Activated T-helper 1 cell treated with anti-CD3 and anti-CD28 coated beads, Interleukin-12 subunit alpha, Interleukin-12 subunit beta, Interleukin-2, Interleukin-4 antibody, amounts not matched to agents 30 ng/mL and 10 ng/mL and 1 ng/mL, durations not matched to agents 14 hours and 24 hours and 36 hours (primary cell): ENCODE results near the gene TTL. TPM values are rescaled to one million over a fixed set of nuclear protein-coding genes. Genes with fewer than 3 reads are reported as not detected.
"Not testable (repeated sequence)": the region's sequence is repeated elsewhere in the genome, so short reads cannot be mapped to it uniquely, and the experiment has no call there.

ENCODE experiments used
- DNase-seq: peaks from one replicate; pipeline ENCODE4 v3.0.0; 2021; ENCODE audit warnings: low spot score
- H3K27ac Mint-ChIP-seq: one replicate; pipeline ENCODE4 v1.8.0; 2021; ENCODE audit warnings: mild to moderate bottlenecking, mixed read lengths
- H3K27me3 Mint-ChIP-seq: one replicate; pipeline ENCODE4 v1.8.0; 2022; ENCODE audit warnings: mild to moderate bottlenecking, moderate library complexity, mixed read lengths; ENCODE audit not compliant: insufficient read depth
- H3K36me3 Mint-ChIP-seq: one replicate; pipeline ENCODE4 v1.8.0; 2021; ENCODE audit warnings: low read depth, mixed read lengths
- H3K4me1 Mint-ChIP-seq: one replicate; pipeline ENCODE4 v1.8.0; 2021; ENCODE audit warnings: low read depth, mixed read lengths
- H3K4me3 Mint-ChIP-seq: one replicate; pipeline ENCODE4 v1.8.0; 2021; ENCODE audit warnings: mild to moderate bottlenecking, moderate library complexity, mixed read lengths
- H3K9me3 Mint-ChIP-seq: one replicate; pipeline ENCODE4 v1.8.0; 2021; ENCODE audit warnings: mixed read lengths
- intact Hi-C: fragments of 100-400 bp; cut with micrococcal nuclease; formaldehyde crosslinking; loops from one replicate; pipeline ENCODE4 v1.15.1; 2024
- total RNA-seq: library from RNA; stranded (reverse); gene quantifications from 2 replicates; pipeline ENCODE4 v1.2.3, GENCODE V29; 2022

Gene TTL
- 45.2 and 49.0 TPM in 2 replicates for total RNA-seq

GRCh38 chr2:112481528-112482233, at the start of gene TTL:
Gene TTL (plus strand): TSS chr2:112482156. CDS start chr2:112482345, 189 bp downstream.
- DNase-seq = peak; percentile 83
- H3K27me3 Mint-ChIP-seq = peaks cover 4% of the 10 kb centered on the region
- H3K4me1 Mint-ChIP-seq = peaks cover 46% of the 10 kb centered on the region
- peak within 1 kb of the TSS; percentile 93 for H3K4me3 Mint-ChIP-seq
- intact Hi-C loops = loop anchor here (1.0 to 5.0 kb wide), 10 partner anchors 61 to 427 kb away; partner anchors contain the start of genes CHCHD5, CKAP2L, POLR1B and SLC20A1
- no peaks in the 10 kb centered on the region for H3K9me3 Mint-ChIP-seq
- H3K27ac Mint-ChIP-seq = peak within 1 kb of the TSS; percentile 96
- peaks cover 18% of the 10 kb centered on the region for H3K36me3 Mint-ChIP-seq

GRCh38 chr2:112432390-112432734, 49.6 kb upstream of the TTL start:
- not testable (repeated sequence) for DNase-seq
- Mint-ChIP-seq H3K4me3 (peak overlapping the region; percentile 89), H3K27ac (peak overlapping the region; percentile 79)

GRCh38 chr2:112432735-112433479, 49.0 kb upstream of the TTL start:
- intact Hi-C loops = loop anchor here (10.0 kb wide), 2 partner anchors 98 to 548 kb away; partner anchors contain the start of gene ANAPC1
- peak overlapping the region; percentile 79 for H3K27ac Mint-ChIP-seq
- not testable (repeated sequence) for DNase-seq, H3K27me3 Mint-ChIP-seq, H3K9me3 Mint-ChIP-seq, H3K36me3 Mint-ChIP-seq
- peak overlapping the region; percentile 89 for H3K4me3 Mint-ChIP-seq
- H3K4me1 Mint-ChIP-seq = peaks cover 18% of the 10 kb centered on the region

More at GRCh38 chr2:112432390-112432734, 49.6 kb upstream of the TTL start:
- H3K27me3 Mint-ChIP-seq, H3K9me3 Mint-ChIP-seq, H3K36me3 Mint-ChIP-seq: not testable (repeated sequence)
- peaks cover 18% of the 10 kb centered on the region for H3K4me1 Mint-ChIP-seq
- intact Hi-C loops = loop anchor here (10.0 kb wide), 2 partner anchors 98 to 548 kb away; partner anchors contain the start of gene ANAPC1

DNA sequence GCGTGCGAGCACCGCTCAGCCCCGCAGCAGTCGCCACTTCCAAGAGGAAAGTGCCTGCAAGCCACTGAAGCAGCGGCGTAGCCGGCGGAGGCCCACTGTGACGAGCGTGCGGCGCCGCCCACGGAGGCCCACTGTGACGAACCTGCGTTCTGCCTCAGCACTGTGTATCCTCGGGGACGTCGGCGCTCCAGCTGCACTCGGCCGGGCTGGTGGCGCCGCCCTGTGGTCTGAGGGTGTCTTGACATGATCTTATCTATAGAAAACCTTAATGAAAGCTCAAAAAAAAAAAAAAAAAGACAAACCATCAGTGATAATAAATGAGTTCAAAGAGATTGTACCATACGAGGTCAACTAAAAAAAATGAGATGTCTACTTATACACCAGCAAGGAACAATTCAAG, 48.5 kb upstream of the TTL start, which contains the start of gene RGPD8:
TSS of gene RGPD8 (minus strand) at position 166 of the 400 bp plus-strand sequence. CDS start 192 bp downstream, outside the sequence.
- H3K27ac Mint-ChIP-seq = peak within 1 kb of the TSS; percentile 79
- DNase-seq = peak; percentile 90
- peaks cover 18% of the 10 kb centered on the region for H3K4me1 Mint-ChIP-seq
- not testable (repeated sequence) for H3K9me3 Mint-ChIP-seq, H3K27me3 Mint-ChIP-seq, H3K36me3 Mint-ChIP-seq
- H3K4me3 Mint-ChIP-seq = peak within 1 kb of the TSS; percentile 89
- intact Hi-C loops = loop anchor here (10.0 kb wide), 2 partner anchors 99 to 549 kb away; partner anchors contain the start of gene ANAPC1

DNA sequence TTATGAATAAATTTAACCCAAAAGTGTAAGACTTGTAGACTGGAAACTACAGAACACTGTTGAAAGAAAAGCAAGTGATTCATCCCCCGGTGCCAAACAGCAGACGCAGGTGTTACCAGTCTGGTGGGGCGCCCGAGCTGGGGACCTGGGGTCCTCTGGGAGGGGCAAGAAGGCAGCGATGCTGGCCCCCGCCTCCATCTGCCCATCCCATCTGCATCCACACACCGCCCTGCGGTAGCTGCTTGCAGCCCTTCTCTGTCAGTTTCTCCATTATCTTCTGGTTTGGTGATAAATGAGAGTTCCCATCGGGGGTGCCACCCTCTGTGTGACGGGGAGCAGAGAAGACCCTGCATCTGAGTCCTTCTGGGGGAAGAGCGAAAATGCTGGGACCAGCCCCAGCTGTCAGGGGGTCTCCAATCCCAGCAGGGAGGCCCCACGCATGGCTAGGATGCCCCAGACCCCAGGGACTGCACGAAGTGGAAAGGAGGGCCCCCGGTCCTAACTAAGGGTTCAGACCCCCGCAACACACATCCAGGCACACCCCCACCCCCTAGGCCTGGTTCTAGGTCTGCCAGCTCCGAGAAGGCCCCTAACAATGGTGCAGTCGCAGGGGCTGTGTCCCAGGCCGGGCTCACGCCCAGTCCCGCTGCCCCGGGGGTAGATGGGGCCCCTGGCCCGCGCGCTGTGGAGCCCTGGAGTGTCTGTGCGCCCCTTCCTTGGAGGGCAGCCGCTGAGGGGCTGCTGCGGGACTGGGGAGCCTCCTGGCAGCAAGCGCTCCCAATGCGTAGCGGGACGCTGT, 47.8 kb upstream of the TTL start:
- Mint-ChIP-seq H3K4me1 (peaks cover 18% of the 10 kb centered on the region), H3K9me3 (no peaks in the 10 kb centered on the region), H3K4me3 (peak overlapping the region; percentile 5)

DNA sequence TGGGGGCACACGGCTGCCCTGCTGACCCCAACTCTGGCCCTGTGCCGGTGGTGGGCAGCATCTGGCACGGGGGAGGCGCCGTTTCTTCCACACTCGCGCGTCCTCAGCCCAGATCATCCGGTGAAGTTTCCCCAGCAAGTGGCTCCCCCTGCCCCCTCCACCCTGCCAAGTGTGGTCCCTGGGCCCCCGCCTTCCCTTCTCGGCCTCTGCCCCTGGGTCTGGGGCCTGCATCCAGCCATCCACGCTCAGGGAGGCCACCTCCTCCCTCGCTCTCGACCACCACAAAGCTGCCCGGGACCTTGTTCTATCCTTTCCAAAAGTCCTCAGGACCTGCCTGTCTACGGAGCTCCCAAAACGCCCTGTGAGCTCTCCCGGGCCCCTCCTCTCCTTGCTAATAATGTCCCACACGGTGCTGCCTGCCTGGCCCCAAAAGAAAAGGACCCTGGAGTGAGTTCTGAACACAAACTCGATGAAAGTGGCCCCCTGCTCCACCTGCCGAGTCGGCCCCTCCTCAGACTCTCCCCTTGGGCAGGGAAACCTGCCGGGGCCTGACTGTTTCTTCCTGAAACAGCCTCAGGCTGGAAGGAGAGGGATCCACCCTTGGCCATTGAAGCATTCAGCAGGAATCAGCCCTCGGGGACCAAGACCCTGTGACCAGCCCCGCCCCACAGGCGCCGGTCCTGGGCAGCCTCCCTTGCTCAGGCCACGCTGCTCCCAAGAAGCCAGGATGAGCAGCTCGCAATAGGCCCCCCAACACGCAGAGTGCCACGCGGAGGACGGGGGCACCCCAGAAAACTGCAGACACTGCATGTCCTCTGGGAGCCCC, 46.9 kb upstream of the TTL start:
- not testable (repeated sequence) for H3K36me3 Mint-ChIP-seq, H3K27ac Mint-ChIP-seq, H3K9me3 Mint-ChIP-seq, DNase-seq, H3K4me3 Mint-ChIP-seq, H3K27me3 Mint-ChIP-seq
- intact Hi-C loops = loop anchor here (10.0 kb wide), 2 partner anchors 100 to 550 kb away; partner anchors contain the start of gene ANAPC1
- peaks cover 18% of the 10 kb centered on the region for H3K4me1 Mint-ChIP-seq

More for the DNA sequence above, 47.8 kb upstream of the TTL start:
- Mint-ChIP-seq H3K27me3 (peaks cover 2% of the 10 kb centered on the region), H3K36me3 (peaks cover 4% of the 10 kb centered on the region), H3K27ac (no peak overlapping the region)
- no peak for DNase-seq
- intact Hi-C loops = loop anchor here (10.0 kb wide), 2 partner anchors 99 to 549 kb away; partner anchors contain the start of gene ANAPC1

DNA sequence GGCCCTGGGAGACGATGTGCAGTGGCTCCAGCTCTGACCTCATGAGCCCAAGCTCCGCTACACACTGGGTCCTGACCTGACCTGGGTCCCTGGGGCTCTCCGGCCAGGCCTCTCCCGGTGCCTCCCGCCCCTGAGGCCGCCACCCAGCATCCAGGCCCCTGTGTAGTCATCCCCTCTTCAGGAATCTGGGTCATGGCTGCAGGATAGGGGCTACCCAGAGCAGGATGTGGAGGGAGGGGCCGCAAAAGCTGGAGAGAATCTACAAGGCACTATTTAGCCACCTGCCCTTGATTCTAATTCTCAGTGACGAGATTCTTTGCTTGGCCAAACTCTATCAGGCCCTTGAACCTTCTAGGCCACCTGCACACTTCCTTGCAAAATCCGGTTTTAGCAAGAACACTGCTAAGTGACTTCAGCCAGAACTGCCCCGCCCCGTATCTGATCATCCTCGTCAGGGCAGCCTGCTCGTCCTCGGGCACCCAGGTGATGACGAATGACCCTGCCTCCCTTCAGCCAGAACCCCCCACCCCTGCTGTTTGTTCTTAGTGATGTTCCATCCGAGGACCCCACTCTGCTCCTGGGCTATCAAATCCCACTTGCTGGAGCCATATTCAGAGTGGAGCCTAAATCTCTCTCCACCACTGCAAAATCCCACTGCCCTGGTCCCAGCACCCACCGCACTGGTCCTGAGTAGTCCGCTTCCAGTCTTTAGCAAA, 46.1 kb upstream of the TTL start:
- H3K27me3 Mint-ChIP-seq, H3K36me3 Mint-ChIP-seq, H3K27ac Mint-ChIP-seq, DNase-seq, H3K9me3 Mint-ChIP-seq, H3K4me3 Mint-ChIP-seq: not testable (repeated sequence)
- H3K4me1 Mint-ChIP-seq = peaks cover 18% of the 10 kb centered on the region
- intact Hi-C loops = loop anchor here (10.0 kb wide), 2 partner anchors 101 to 551 kb away; partner anchors contain the start of gene ANAPC1

DNA sequence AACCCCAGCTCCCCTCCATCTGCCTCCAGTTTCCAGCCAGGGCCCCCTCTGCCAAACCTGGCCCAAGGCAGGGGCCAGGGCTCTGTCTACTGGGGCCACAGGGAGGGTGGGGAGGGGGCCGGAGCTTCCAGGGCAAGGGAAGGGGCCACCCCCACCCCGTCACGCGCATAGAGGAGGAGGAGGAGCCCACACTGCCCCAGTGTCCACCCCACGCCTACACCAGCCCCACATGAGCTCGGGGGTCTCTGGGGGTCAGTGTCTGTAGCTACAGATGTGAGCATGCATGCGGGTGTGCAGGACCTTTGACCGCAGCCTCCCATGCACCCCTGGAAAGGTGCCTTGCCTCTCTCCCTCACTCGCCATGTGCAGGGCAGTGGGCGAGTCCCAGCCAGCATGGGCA, 45.0 kb upstream of the TTL start:
- H3K4me3 Mint-ChIP-seq, H3K27ac Mint-ChIP-seq, H3K9me3 Mint-ChIP-seq, H3K4me1 Mint-ChIP-seq, DNase-seq, H3K36me3 Mint-ChIP-seq: not testable (repeated sequence)
- intact Hi-C loops = loop anchor here (10.0 kb wide), 2 partner anchors 102 to 552 kb away; partner anchors contain the start of gene ANAPC1
- H3K27me3 Mint-ChIP-seq = peaks cover 14% of the 10 kb centered on the region

GRCh38 chr2:112437405-112437831, 44.5 kb upstream of the TTL start:
- H3K4me1 Mint-ChIP-seq, H3K9me3 Mint-ChIP-seq, H3K27ac Mint-ChIP-seq, H3K4me3 Mint-ChIP-seq, DNase-seq, H3K36me3 Mint-ChIP-seq: not testable (repeated sequence)
- H3K27me3 Mint-ChIP-seq = peaks cover 18% of the 10 kb centered on the region
- intact Hi-C loops = loop anchor here (10.0 kb wide), 2 partner anchors 103 to 553 kb away; partner anchors contain the start of gene ANAPC1

DNA sequence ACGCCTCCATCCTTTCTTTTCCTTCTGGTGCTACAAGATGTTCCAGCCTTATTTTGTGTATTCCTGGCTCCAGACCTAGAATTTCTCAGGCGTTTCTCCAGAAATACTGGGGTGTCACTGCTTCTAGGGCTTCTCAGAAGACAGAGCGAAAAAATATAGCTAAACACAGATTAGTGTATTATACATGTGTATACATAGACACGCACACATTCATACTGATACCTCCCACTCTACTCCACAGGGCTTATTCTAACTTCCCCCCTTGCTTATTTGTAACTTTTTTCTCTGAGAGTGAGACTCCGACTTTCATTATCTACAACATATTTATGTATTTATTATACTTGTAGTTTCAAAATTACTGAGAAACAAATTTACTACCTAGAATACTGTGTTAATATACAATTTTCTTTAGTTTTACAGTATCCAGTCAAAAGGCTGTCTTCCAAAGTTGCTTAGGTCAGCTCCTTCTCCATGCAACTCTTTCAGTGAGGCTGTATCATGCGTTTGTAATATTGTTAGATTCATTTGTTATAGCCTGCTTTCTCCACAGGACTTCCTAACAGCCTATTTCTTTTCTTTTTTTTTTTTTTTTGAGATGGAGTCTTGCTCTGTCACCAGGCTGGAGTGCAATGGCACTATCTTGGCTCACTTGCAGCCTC, 43.2 kb upstream of the TTL start:
- intact Hi-C loops = loop anchor here (10.0 kb wide), 2 partner anchors 104 to 554 kb away; partner anchors contain the start of gene ANAPC1

DNA sequence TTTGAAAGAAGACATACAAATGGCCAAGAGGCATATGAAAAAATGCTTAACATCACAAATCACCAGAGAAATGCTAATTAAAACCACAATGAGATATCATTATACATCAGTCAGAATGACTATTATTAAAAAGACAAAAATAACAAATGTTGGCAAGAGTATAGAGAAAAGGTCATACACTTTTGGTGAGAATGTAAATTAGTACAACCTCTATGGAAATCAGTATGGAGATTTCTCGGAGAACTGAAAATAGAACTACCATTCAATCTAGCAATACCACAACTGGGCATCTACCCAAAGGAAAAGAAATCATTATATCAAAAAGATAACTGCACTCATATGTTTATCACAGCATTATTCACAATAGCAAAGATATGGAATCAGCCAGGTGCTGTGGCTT, 37.7 kb upstream of the TTL start:
- H3K4me1 Mint-ChIP-seq, H3K36me3 Mint-ChIP-seq, H3K9me3 Mint-ChIP-seq, intact Hi-C loops, H3K4me3 Mint-ChIP-seq, H3K27ac Mint-ChIP-seq, DNase-seq: not testable (repeated sequence)
- H3K27me3 Mint-ChIP-seq = peaks cover 30% of the 10 kb centered on the region

More for the DNA sequence above, 43.2 kb upstream of the TTL start:
- not testable (repeated sequence) for H3K27ac Mint-ChIP-seq, DNase-seq, H3K4me3 Mint-ChIP-seq, H3K36me3 Mint-ChIP-seq, H3K9me3 Mint-ChIP-seq, H3K4me1 Mint-ChIP-seq
- H3K27me3 Mint-ChIP-seq = peaks cover 22% of the 10 kb centered on the region
